Islet of Langerhans (tissue), 1 donor: ENCODE measurements around the gene THSD4.
"Not testable (repeated sequence)": the region's sequence is repeated elsewhere in the genome, so short reads cannot be mapped to it uniquely, and the experiment has no call there.

ENCODE experiments used
- FAIRE-seq: peaks from one replicate; lab custom pipeline; 2011; peaks lifted over from hg19 to GRCh38; lab: Jason Lieb, UNC

THSD4 gene

DNA sequence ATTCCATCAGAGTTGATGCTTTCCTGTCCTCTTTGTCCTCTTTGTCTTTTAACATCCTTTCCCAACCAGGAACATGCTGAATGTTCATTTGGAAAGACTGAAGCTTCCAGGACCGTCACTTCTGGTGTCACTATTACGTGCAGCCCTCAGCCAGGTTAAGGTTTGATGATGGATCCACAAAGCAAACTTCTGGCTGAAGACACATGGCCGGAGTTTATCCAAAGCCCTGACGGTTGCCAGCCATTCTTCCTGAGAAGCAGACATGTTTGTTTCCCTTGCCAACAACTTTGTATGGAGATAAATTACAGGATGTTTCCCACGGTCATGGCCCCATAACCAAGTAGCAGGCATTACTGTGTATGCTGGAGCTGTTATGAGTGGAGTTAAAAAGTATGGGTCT is 236.9 kb downstream of the THSD4 start:
- FAIRE-seq: no peak

DNA sequence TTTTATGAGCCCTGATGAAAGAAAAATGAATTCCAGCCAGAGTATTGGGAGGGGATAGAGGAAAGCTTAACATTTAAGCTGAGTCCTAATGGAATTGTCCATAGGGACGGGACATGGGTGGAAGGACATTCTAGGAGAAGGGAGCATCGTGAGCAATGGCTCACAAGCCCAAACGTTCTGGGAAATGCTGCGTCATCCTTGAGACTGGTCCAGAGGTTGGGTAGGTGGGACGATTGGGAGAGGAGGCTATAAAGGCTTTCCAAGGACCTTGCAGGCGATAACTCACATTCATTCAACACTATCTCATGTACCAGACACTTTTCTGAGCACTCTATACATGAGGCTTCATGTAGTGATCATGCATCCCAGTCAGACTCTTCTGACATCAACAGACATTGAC is 237.5 kb downstream of the THSD4 start:
- no peak for FAIRE-seq

DNA sequence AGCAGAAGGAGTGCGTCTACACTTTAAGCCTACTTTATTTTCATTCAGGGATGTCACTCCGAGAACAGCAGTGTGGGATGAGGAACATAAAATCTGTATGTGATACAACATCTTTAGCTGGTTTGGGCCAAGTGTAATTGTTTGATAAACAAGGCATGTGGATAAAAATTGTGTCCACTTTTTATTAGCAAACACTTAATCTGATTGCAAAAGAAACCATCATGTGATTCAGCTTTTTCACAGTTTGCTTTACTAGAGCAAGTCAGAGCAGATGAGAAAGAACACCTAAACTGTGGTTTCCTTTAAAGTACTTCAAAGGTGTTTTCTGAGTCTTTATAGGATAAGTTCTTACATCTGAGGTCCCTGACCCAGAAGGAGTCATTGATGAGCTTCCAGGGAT is 237.9 kb downstream of the THSD4 start:
- FAIRE-seq: no peak

DNA sequence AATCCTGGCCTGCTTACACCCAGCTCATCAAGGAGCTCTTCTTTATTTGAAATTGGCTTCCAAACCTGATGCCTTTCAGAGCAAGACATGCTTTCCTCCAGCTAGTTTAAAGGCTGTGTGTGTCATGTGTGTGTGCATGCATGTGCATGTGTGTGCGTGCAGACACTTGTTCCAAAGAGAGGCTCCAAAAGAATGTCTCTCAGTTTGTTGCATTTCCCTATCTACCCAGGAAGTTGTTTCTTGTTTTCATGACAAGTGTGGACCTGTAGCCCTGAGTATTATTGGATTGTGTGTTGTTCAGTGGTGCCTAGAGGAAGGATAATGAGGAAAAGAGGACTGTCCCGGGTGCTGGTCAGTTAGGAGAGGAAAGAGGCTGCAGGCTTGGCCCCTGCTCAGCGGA is 240.0 kb downstream of the THSD4 start:
- no peak for FAIRE-seq

DNA sequence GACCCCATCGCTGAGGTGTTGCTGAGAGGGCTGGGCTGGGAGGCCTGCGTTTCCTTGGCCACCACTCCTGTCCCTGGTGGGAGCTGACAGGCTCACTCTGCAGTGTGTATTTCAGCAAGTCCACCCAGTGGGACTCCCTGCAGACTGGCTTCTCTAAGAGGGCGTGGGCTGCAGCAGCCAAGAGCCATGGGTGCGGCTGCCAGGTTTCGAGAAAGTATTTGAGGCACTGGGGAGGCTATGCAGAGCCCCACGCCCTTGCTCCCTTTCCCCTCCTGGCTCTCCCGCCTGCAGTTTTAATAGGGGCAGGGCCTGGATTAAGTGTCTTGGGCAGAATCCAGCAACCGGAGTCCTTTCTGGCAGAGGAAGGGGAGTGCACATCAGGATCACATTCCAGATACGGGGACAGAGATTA is 242.1 kb downstream of the THSD4 start:
- no peak for FAIRE-seq

DNA sequence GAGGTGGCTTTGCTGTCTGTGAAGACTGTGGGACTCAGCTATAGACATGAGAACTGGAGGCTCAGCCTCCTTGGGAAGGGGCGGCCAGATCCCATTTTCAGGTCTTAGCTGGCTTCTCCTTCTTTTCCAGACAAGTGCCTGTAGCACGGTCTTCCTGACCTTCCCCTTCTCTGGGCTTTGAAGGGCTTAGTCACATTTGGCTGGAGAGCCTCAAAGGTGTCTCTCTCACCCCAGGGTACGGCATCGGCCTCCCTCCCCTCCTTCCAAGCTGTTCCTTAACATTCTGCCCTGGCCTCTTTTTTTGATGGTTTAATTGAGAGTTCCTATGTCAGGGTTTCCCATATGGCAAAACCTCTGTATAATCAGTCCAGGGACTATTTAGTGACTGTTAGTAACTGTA is 242.7 kb downstream of the THSD4 start:
- no peak for FAIRE-seq

DNA sequence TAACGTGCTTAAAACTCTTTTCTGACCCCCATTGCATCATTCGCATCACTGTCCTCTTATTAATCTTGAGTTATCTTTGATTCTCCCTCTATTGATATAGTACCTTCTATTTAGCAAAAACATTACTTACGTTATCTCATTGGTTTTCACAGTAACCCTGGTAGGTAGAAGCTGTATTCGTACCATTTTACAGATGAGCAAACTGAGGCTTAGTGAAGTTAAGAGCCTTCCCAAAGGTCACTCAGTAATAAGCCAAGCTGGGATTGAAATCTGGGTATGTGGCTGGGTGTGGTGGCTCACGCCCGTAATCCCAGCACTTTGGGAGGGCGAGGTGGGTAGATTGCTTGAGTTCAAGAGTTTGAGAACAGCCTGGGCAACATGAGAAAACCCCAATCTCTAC is 244.0 kb downstream of the THSD4 start:
- no peak for FAIRE-seq

DNA sequence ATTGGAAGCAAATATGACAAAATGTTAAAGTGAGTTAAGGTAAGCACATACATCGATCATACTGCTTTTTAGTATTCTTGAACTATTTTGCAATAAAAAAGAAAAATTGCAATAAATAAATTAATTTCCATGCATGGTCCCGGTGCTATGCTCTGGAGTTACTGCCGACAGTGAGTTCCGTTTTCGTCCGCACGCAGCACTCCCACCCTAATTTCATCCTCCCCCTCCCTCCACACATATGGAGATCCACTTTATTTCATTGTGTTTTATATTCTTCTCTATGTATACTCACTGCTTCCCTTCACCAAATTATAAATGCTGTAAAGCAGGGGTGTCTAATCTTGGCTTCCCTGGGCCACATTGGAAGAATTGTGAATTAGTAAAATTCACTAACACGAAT is 247.3 kb downstream of the THSD4 start:
- FAIRE-seq: no peak

DNA sequence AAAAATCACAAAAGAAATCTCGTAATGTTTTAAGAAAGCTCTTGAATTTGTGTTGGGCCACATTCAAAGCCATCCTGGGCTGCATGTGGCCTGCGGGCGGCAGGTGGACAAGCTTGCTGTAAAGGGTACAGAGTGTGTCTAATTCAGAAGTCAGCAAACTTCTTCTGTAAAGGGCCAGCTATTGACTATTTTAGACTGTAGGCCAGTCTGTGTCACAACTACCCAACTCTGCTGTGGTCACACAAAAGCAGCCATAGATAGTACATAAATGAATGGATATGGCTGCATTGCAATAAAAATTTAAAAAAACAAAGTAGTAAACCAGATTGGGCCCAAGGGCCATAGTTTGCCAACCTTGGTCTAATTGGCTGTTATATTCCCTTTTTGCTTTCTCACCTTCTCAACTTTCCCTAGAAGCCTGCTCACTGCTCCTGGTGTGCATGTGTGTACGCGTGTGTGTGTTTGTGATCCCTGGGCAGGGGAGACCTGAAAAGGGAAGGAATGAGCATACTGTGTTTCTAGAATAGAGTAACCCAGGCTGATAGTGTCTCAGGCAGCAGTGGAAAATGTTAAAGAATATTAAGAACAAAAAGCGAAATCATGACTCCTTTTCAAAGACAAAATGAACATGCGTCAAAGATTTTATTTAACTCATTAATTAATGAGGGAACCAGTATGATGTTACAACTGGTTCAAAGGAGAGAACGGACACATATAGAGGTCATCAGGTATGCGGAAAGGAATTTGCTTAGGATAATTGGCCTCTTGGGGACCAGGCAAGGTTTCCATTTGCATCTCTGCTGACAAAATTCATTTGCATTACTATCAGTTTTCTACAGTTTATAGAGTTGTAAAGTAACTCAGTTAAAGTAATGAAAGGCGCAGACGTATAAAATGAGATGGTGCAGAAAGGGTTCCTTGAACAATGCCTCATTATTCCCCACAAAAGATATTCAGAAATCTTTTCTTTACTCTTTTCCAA is 248.0 kb downstream of the THSD4 start:
- FAIRE-seq: no peak

DNA sequence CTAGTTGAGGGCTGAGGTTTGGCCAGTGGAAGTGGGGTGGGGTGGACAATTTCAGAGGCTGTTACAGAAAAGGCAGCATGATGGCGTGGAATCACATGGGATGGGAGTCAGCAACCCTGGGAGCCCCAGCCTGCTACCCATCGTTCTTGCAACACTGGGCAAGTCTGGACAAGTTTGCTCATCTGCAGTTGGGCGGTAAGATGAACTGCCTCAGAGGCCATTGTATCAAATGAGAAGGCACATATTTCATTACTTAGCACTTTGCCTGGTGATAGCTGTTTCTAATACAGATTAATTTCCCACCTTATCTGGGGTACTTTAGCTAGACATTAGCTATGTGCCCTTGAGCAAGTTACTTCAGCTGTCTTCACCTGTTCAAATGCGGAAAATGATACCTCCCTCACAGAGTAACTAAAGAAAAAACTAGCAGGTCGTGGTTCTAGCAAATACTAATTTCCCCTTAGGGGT is 248.9 kb downstream of the THSD4 start:
- FAIRE-seq: no peak

DNA sequence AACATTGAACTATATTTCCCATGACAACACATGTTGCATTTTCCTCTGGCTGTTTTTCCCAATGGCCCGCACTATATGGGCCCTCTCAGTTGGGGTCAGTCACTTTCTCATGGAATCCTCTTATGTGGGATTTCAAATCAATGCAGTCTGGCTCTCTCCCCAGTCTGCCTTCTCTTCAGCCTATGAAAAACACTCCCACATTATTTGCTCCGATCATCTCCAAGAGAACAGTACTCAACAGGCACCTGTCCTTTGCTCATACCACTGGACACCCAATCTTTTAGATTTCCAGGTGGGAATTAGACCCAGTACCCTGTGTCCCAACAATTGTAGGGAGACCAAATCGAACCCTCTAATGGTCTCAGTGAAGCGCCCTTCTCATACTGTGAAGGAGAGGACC is 251.3 kb downstream of the THSD4 start:
- no peak for FAIRE-seq

DNA sequence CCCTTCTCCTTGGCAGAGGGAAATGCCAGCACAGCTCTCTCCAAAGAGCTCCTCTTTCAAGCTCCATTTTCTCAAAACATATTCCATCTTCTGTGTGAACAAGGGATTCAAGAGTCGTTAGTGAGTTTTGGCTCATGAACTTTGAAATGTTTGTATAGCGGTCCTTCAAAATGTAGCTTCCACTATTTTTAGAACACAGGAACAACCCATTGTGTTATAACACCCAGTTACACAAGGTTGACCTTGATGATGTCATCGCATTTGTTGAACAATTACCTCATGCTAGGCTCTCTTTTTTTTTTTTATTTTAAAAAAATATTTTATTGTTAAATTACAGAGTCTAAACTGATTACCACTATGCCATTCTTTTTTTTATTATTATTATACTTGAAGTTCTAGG is 251.7 kb downstream of the THSD4 start:
- no peak for FAIRE-seq

DNA sequence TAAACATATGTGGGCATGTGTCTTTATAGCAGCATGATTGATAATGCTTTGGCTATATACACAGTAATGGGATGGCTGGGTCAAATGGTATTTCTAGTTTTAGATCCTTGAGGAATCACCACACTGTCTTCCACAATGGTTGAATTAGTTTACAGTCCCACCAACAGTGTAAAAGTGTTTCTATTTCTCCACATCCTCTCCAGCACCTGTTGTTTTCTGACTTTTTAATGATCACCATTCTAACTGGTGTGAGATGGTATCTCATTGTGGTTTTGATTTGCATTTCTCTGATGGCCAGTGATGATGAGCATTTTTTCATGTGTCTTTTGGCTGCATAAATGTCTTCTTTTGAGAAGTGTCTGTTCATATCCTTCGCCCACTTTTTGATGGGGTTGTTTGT is 252.5 kb downstream of the THSD4 start:
- not testable (repeated sequence) for FAIRE-seq

DNA sequence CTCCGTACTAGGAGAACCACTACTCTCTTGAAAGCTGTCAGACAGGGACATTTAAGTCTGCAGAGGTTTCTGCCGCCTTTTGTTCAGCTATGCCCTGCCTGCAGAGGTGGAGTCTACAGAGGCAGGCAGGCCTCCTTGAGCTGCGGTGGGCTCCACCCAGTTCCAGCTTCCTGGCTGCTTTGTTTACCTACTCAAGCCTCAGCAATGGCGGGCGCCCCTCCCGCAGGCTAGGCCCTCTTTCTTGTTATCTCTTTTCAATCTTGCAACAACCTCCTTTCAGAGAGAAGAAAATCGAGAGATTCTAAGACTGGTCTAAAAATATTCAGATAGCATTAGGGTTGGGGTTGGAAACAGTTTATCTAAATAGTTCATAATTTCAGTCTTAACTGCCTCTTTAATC is 257.5 kb downstream of the THSD4 start:
- not testable (repeated sequence) for FAIRE-seq

DNA sequence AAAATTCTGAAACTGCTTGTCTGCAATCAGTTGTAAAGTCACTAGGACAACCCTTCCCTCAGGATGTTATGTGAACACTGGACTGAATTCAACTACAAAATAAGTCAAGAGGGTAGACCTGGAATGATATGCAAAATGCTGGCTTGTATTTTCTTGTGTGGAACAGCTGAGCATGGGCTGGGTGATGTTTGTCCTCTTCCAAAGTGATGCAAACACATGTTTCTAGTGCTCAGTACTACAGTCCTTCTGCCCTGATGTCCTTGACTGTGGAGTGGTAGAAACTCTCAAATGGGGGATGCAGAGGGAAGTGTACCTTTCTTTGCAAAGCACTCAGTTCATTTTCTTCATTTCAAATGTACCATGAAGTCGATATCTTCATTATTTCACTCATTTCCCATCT is 258.6 kb downstream of the THSD4 start:
- FAIRE-seq: no peak

DNA sequence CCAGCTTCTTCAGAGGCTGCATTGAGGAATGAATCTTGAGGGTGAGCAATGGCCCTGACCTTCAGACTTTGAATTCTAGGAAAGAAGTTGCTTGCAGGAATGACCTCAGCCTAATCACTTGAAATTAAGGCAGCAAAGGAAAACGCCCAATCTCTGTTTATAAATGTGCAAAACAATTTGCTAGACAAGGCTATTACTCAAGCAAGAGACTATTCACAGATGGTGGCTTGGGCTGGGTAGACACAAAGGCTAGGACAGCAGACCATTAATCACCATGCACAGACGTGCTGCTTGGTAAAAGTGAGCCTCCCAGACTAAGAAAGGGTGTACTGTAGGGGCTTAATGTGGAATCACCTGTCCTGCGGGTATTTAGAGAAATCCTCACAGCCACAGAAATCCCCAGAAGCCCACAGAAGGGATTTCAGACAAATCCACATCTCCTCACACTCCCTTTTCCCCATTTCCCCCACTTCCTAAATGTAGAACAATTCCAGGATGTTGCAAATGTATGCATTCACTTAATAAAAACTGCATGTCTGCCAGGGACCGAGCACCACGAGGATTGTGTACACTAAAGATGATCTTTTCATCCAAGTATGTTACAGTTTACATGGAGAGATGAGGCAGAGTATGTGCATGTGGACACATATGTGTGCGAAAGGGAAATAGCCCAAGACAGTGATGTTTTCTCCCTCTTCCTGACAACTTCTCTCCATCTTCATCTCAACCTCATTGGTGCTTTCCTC is 259.5 kb downstream of the THSD4 start:
- no peak for FAIRE-seq

DNA sequence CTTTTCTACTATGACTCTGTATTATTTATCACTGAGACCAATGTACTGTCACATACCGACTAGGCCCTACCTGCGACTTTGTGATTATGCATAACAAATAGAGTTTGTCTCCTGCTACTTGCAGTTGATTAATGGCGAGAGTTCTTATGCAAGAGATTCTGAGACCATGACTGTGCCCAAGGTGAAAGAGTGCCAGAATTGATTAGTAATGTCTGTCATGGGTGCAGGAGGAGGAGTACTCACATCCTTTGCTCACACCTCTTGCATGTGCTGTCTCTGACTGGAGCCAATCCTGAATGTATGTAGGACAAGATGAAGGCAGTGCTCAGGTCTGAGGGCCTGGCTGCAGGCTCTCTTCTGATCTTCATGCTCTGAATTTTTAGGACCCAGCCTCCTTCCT is 260.7 kb downstream of the THSD4 start:
- no peak for FAIRE-seq

DNA sequence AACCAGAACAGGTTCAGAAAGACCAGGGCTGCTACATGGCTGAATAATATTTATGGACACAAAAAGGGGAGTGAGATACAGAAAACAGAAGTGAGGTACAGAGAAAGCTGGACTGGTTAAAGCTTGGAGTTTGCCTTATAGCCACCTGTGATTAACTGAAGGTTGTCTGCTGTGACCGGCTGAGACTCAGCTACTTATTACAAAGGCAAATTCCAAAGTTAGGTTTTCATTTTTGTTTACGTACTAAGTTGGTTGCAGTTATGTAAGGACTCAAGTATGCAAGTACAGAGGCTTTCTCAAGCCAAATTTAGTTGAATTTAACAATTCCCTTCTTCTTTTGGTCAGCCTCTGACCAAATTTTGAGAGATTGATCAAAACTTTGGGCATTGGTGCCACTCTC is 264.6 kb downstream of the THSD4 start:
- no peak for FAIRE-seq

DNA sequence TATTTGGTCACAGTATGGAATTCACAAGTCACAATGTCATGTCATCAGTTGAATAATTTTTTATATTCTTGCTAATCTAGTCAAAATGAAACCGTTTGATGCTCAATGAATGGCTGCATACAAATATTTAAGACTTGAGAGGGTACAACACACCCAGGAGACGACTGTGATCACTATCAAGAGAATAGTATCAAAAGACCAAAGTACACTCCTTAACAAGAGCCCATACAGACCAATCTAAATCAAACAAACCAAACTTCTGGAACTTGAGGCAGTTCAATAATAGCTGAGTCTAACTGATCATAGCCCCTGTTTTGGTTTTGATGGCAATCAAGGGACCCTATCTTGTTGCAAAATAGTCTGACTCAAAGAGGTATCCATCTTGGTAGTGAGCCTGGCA is 265.1 kb downstream of the THSD4 start:
- FAIRE-seq: no peak

DNA sequence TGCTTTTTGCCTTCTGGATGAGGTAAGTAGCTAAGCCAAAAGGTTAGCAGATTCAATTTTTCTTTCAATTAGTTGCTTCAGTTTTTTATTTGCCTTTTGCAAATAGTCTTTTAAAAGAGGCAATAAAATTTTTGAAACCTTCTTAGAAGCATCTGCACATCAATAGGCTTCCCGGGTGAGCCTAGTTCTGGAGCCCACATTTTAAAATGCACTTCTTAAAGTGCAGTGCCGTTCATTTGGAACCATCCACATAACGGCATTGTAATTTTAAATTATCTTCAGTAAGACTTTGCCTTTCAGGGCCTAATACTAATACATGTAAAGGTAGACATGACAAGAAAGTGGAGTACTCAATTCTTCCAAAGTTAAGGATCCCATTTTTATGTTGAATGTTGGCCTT is 269.2 kb downstream of the THSD4 start:
- no peak for FAIRE-seq

DNA sequence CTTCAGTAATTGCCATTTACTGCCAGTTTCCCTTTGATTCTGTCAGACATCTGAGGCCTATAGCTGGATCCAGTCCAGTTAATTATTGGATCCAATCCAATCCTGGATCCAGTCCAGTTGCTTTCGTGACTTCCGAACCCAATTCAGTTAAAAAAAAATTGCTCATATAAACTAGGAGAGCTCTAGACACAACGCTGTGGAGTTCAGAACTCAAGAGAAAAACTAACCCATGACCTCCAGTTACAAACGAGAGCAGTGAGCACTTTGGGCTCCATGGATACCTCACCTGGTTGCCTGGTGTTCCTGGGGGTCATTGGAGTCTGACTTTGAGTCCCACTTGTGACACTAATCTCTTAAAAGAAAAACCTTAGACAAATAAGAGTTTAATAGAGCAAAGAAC is 269.8 kb downstream of the THSD4 start:
- no peak for FAIRE-seq

DNA sequence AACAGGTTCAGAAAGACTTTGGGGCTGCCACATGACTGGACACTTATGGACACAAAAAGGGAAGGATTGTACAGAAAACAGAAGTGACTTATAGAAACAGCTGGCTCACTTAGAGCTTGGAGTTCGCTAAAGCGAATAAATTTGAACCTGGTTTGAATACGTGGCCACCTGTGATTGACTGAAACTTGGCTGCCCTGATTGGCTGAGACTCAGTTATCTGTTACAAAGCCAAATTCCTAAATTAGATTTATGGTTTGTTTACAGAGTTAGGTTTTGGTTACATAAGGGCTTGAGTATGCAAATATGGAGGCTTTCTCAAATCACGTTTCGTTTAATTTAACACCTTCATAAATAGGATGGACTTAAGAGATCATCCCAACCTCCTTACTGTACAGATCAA is 270.2 kb downstream of the THSD4 start:
- FAIRE-seq: no peak

DNA sequence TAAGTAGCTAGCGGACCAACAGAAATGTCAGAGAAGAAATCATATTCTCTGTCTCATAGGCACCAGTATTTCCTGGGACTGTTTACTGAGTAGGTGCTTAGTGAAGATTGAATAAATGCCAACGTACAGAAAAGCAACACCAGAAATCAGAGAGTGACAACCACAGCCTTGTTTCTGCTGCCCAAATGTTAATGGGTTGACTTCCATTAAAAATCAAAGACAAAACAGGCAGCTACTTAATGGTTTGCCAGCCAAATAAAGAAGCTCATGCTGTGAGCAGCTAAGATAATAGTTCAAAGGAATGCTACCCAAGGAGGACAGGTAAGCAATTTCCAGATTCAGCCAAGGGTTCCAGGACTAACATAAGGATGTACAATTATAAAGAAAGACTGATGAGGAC is 270.7 kb downstream of the THSD4 start:
- FAIRE-seq: no peak
